Prostate gland (tissue), 2 donors: ENCODE data around the gene HDHD5. TPM values are rescaled to one million over a fixed set of nuclear protein-coding genes. Genes with fewer than 3 reads are reported as not detected.

Experiments
- DNase-seq: peaks from one replicate; pipeline ENCODE4 v3.0.0-alpha.2; 2019; ENCODE audit warnings: low spot score
- H3K27ac ChIP-seq, 2 donors: fragments of 200-600 bp; sonication (generic); 2 replicates each; pipeline ENCODE4 v1.5.1; 2017 to 2019
- H3K27me3 ChIP-seq: fragments of 200-600 bp; sonication (generic); replicated peaks from 2 replicates; pipeline ENCODE4 v1.5.1; 2019; ENCODE audit not compliant: insufficient read depth
- H3K36me3 ChIP-seq, 2 donors: fragments of 200-600 bp; sonication (generic); 1 replicate in 1 of 2; 2 replicates in 1 of 2; pipeline versions ENCODE4 v1.5.1 to v1.8.1; 2017 to 2019
- H3K4me1 ChIP-seq: fragments of 200-600 bp; sonication (generic); replicated peaks from 2 replicates; pipeline ENCODE4 v1.5.1; 2019
- H3K4me3 ChIP-seq, 2 donors: fragments of 200-600 bp; sonication (generic); 2 replicates each; pipeline ENCODE4 v1.5.1; 2017 to 2019
- H3K9me3 ChIP-seq: fragments of 200-600 bp; sonication (generic); 2 replicates; pipeline ENCODE4 v1.5.1; 2017
- CTCF ChIP-seq, 4 experiments: fragments of 200-600 bp in 2 of 4; fragments of 450-650 bp in 2 of 4; sonication (generic) in 2 of 4; IDR thresholded peaks; 1 replicate in 3 of 4; 2 replicates in 1 of 4; pipeline ENCODE4 v1.5.1; 2016 to 2019; ENCODE audit warnings: antibody characterized with exemption in 4 of 4, mild to moderate bottlenecking in 2 of 4, moderate library complexity in 2 of 4
- POLR2A ChIP-seq: fragments of 450-650 bp; IDR thresholded peaks from one replicate; pipeline ENCODE4 v1.6.1; 2016; ENCODE audit warnings: antibody characterized with exemption, mild to moderate bottlenecking
- POLR2AphosphoS5 ChIP-seq: sonication (generic); formaldehyde crosslinking; IDR thresholded peaks from one replicate; pipeline ENCODE4 v1.6.1; 2017; ENCODE audit warnings: antibody characterized with exemption
- WGBS: methylation state at CpG from one replicate; pipeline ENCODE4 v1.1.5; 2018; 5-methylcytosine and 5-hydroxymethylcytosine counted together
- intact Hi-C: fragments of 100-400 bp; cut with DNase I; formaldehyde crosslinking; loops from one replicate; pipeline ENCODE4 v1.14.2; 2022
- total RNA-seq, 2 donors: library from RNA; depleted of rRNA; stranded (reverse); fragments of >200 nt; gene quantifications; one replicate each; pipeline ENCODE4 v1.1.0, GENCODE V29; 2016

The HDHD5 gene
- total RNA-seq = 10 to 100 TPM; 38.7 to 51.6 TPM

- no peaks in the 10 kb centered on the region for H3K4me1 ChIP-seq
- no peaks in the 10 kb centered on the region for H3K36me3 ChIP-seq
- no peaks in the 10 kb centered on the region for H3K27me3 ChIP-seq
- TF ChIP-seq POLR2AphosphoS5 (peak; percentile 16), POLR2A (peak; percentile 40), CTCF (IDR thresholded peaks at IDR 0.05) (no peak)
- peak within 1 kb of the TSS; percentile 80 to 86 for H3K27ac ChIP-seq
- no peaks in the 10 kb centered on the region for H3K9me3 ChIP-seq
- intact Hi-C loops = no loop called here
- peak within 1 kb of the TSS; percentile 53 to 68 for H3K4me3 ChIP-seq
- 0% methylated on average over 76 of the region's 114 CpGs for WGBS
- peak; percentile 87 for DNase-seq
These were observed at the start of gene HDHD5 for GRCh38 chr22:17158568-17159503. HDHD5 (minus strand) TSS chr22:17159277; CDS start chr22:17159251, 26 bp downstream.

GRCh38 chr22:17205432-17205831 lies 46.4 kb upstream of the HDHD5 start:
- TF ChIP-seq POLR2A (no peak), CTCF (IDR thresholded peaks at IDR 0.05) (peak in 1 of 4 experiments; percentile 8)
- Histone ChIP-seq H3K27ac (no peak overlapping the region), H3K4me3 (no peak overlapping the region), H3K27me3 (no peaks in the 10 kb centered on the region), H3K36me3 (no peaks in the 10 kb centered on the region), H3K9me3 (no peaks in the 10 kb centered on the region), H3K4me1 (no peaks in the 10 kb centered on the region)
- intact Hi-C loops = no loop called here
- no peak for DNase-seq
- WGBS = 55% methylated on average over 7 of the region's 7 CpGs

GRCh38 chr22:17201285-17201945 lies 42.3 kb upstream of the HDHD5 start:
- TF ChIP-seq POLR2A (no peak), POLR2AphosphoS5 (no peak), CTCF (IDR thresholded peaks at IDR 0.05) (no peak)
- WGBS = 36% methylated on average over 8 of the region's 8 CpGs
- intact Hi-C loops = no loop called here
- DNase-seq = no peak
- Histone ChIP-seq H3K27ac (no peak overlapping the region), H3K27me3 (no peaks in the 10 kb centered on the region), H3K4me1 (no peaks in the 10 kb centered on the region), H3K4me3 (no peak overlapping the region), H3K36me3 (no peaks in the 10 kb centered on the region), H3K9me3 (no peaks in the 10 kb centered on the region)

GRCh38 chr22:17199003-17199731 lies 40.1 kb upstream of the HDHD5 start:
- Histone ChIP-seq H3K27me3 (no peaks in the 10 kb centered on the region), H3K9me3 (no peaks in the 10 kb centered on the region), H3K27ac (peak overlapping the region; percentile 32 to 50), H3K4me3 (peak overlapping the region; percentile 17 to 30), H3K4me1 (no peaks in the 10 kb centered on the region), H3K36me3 (no peaks in the 10 kb centered on the region)
- intact Hi-C loops = no loop called here
- 24% methylated on average over 20 of the region's 20 CpGs for WGBS
- DNase-seq = no peak
- TF ChIP-seq POLR2AphosphoS5 = no peak
